Measurements from ENCODE around the gene SNU13.
A peak's percentile ranks its signal among the peaks of the same experiment; 100 is the strongest.
"Not testable (repeated sequence)": the region's sequence is repeated elsewhere in the genome, so short reads cannot be mapped to it uniquely, and the experiment has no call there.

SNU13 gene

DNA sequence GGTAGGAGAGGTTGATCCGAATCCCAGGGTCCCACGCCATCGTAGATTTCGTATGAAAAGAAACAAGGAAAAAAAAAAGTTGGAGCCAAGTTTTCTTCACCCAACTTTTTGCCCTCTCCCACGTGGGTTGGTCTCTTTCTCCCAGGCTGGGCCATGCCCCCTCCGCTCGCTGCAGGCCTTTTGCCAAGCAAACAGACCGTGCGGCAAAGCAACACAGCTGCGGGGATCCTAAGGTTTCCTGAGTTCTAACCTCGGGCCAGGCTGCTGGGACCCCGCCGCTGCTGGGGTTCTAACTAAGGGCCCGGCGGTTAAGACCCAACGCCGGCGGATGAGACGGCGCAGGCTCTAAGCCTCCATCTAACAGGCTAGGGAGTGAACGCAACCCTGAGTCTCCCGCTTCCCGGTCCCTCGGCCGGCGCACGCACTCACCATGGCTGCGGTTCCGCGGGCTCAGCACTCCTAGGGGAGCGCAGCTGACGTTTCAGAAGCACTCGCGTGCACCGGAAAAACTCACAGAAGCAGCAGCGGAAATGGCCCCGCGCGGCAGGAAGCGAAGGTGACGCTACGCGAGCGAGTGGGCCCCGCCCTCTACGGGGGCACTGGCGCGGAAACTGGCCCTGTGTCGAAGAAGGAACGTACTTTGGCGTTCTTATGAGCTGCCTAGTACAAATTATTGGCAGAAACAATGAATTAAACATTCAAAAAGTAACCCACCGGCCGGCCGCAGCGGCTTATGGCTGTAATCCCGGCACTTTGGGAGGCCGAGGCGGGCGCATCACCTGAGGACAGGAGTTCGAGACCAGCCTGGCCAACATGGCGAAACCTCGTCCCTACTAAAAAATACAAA, at the start of gene SNU13:
Gene SNU13 (minus strand): TSS at position 503 of the 847 bp plus-strand sequence. CDS start 71 bp downstream, at position 432.
- peak; percentile 94 for DNase-seq

DNA sequence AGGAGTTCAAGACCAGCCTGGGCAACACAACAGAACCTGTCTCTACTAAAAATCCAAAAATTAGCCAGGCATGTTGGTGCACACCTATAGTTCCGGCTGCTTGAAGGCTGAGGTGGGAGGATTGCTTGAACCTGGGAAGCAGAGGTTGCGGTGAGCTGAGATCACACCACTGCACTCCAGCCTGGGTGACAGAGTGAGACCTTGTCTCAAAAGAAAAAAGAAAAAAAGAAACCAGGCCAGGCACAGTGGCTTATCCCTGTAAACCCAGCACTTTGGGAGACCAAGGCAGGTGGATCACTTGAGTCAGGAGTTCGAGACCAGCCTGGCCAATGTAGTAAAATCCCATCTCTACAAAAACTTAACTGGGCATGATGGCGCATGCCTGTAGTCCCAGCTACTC, 44.6 kb upstream of the SNU13 start:
- DNase-seq: not testable (repeated sequence)

DNA sequence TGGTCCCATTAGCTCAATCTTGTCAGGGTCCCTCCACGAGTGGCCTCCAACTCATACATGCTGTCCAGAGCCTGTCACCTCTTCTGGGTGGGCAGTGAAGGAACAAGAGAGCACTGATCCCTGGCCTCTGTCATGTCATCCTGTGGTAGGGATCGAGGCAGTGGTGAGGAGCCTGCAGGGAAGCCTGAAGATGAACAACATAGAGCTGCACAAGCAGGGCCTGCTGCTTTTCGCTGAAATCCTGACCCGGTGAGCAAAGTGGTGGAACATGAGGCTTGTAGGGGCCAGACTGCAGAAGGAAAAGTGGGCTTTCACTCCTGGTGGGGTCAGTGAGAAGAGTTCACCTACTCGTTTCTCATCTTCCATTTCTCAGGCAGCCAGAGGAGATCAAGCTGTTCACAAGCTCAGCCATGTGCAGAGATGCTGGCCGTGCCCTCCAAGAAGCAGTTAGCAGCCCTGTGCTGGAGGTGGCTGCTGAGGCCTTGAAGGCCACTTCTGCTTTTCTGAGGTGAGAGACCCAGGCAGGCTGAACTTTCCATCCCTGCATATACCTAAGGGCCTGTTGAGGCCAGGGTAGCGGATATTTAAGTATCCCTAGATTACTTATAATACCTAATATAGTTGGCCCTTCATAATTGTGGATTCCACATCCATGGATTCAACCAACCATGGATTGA, 43.6 kb upstream of the SNU13 start:
- no peak for DNase-seq

DNA sequence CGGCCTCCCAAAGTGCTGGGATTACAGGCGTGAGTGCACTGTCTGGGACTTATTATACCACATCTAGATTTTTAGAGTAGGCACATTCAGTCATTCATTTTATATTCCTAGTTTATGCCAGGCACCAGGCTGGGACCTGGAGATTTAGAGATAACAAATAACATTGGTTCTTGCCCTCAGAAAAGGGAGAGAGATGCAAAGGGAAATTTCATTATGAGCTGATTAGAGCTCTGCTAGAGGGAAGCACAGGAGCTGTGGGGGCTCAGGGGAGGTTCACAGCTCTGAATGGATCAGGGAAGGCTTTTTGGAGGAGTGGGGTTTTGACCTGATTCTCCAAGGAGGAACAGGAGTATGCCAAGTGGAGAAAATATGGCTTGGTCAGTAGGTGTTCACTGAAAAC, 42.9 kb upstream of the SNU13 start:
- no peak for DNase-seq

DNA sequence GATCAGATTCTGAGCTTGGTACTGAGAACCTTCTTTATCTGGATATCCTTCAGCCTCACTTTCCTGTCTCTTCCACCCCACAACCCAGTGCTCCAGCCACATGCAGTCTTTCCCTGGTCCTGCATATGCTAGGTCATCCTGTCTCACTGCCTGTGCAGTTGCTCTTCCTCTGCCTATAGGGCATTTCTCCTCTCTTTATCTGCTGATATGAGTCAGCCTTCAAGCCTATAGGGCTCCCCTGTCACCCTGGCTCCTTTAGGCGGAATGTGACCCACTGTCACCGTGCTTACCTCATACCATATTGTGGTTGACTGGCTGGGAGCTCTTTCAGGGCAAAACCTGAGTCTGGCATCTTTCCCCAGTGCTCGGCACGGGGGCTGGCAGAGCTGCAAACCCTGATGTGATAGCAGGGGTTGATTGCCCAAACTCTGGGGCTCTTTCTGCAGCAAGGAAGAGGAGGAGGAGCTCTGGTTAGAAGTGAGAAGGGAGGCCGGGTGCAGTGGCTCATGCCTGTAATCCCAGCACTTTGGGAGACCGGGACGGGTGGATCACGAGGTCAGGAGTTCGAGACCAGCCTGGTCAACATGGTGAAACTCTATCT, 36.9 kb upstream of the SNU13 start:
- DNase-seq: no peak

DNA sequence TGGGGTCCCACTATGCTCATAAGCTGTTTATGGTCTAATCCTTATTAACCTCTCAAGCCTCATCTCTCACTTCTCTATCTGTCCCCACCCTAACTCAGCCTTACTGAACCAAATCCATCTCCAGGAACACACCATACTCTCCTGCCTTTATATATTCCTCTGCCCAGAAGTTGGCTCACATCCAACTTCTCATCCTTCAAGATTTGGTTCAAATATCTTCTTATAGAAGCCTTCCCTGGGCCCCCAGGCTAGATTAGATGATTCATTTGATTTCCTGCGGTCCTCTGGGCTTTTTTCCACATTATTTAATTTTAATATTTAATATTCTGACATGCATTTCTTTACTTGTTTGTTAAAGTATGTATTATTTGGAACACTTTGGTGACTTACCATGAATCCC, 33.8 kb upstream of the SNU13 start:
- DNase-seq: no peak

DNA sequence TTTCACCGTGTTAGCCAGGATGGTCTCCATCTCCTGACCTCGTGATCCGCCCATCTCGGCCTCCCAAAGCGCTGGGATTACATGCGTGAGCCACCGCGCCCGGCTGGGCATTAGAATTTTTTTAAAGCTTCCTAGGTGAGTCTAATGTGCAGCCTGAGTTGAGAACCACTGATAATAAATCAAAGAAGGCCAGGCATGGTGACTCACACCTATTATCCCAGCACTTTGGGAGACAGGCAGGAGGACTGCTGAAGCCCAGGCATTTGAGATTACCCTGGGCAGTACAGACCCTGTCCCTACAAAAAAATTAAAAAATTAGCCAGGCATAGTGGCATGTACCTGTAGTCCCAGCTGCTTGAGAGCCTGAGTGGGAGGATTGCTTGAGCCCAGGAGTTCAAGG, 24.3 kb upstream of the SNU13 start:
- no peak for DNase-seq

DNA sequence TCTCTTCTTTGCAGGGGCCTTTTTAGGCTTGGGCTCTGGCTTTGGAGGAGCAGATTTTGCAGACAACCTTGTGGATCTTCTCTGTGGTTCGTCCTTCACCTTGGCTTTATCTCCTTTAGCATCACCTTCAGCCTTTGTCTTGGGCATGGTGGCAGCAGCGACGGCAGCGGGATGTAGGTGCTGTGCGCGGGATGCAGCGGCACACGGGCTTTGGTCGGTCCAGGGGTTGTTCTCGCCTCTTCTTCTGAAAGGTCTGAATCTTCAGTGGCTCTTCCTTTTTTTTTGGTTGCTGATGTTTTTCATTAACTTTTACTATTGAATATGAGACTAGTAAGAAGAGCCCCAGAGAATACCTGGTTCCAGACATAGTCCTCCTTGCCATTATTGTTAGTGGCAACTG, 20.7 kb upstream of the SNU13 start:
- DNase-seq: no peak

DNA sequence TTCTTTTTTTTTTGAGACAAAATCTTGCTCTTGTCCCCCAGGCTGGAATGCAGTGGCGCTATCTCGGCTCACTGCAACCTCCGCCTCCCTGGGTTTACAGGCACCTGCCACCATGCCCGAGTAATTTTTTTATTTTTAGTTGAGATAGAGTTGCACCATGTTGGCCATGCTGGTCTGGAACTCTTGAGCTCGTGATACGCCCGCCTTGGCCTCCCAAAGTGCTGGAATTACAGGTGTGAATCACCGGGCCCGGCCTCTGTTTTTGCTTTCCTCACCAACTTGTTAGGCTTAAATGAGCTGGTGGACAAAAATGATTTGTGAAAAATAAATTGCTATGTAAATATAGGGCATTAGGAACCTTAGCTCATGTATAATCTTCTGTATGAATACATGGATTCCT, 14.1 kb upstream of the SNU13 start:
- DNase-seq: no peak

DNA sequence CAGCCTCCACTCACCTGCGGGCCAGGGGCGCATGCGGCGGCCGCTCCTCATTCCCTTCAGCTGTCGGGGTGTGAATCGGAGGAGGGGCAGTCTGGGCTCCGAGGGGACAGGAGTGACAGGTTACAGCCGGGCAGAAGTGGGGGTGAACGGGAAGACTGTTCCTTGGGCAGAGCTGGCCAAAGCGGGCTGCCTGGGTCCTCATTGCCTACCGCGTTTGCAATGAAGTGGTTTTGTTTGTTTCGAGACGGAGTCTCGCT, 11.4 kb upstream of the SNU13 start:
- DNase-seq: no peak

DNA sequence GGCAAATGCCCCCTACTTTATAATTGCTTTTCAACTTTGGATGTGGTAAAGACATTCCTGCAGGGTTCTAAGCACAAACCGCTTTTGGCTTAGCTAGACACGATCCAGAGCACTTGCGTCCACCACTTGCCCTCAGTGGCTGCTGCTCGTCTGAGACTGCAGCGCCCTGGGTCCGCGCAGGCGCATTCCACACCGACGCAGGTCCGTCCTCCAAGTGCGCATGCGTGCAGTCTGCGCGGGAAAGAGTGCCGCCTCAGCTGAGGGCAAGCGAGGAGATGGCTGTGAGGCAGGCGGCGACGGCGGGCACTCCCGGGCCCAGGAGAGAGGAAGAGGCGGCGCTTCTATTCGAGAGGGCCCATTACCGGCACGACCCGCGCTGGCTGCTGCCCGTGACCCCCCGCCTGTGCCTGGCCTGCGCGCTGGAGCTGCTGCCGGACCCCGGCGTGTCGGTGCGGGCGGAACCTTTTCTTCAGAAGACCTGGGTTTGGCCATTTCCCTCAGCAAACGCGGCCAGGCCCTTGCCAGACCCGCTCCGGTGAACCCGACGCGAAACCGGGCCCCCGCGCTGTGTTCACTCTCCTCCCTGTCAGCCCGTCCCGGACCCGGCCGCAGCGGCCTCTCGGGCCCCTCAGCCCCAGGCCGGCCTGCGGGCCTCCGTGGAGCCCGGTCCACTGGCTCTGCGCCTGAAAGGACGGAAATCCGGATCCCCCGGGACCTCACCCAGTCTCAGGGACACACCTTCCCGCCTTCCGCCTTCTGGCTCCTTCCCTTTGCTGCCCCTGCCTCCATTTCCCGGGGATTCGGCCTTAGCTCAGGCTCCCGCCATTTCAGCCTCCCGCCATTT, 10.8 kb upstream of the SNU13 start, which contains the start of gene MEI1:
Gene MEI1 (plus strand): TSS at position 240 of the 844 bp plus-strand sequence. CDS start 36 bp downstream, at position 276.
- DNase-seq: peak; percentile 93

DNA sequence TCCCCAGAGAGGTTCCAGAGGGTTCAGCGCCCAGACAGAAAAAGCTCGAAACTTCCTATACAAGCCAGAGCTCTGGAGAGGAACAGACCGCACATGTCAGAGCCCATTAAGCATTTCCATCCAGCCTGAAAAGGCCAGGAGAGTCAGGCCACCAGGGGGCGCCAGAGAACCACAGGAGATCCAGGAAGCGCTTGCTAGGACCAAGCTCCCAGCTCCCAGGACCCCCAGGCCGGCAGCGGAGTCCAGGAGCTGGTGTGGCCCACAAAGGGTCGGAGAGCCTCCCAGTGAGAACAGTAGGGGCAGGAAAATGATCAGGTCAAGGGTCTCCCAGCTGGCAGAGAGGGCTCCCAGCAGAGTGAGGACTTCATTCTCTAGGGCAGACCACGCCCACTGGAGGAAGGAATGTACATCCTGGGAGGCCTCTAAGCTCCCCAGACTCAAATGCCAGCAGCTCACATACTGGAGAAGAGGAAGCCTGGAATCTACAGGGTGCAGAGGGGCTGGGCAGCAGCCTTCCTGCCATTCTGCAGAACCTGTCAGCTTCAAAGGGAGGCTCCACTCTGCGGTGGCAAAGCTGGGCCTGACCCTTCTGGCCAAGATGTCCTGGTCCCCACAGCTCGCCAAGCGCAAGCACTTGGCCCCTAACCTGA, 8.6 kb upstream of the SNU13 start:
- peak; percentile 95 for DNase-seq

DNA sequence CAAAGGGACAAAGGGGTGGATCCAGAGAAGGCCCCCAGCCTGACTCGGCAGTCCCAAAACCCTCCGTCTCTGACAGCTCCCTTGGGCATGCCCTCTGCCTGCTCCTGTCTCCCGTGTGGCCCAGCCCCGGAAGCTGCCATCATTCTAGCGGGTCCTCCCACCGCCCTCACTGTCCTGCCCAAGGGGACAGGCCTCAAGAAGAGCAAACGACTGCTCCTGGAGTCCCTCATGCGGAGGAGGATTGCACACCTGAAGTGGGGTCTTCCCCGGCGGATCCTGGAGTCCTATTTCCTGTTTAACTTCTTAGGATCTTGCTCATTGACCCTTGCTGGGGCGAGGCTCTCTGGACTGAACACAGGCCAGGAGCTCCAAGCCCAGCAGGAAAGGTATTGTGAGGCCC, 8.0 kb upstream of the SNU13 start:
- DNase-seq: no peak

DNA sequence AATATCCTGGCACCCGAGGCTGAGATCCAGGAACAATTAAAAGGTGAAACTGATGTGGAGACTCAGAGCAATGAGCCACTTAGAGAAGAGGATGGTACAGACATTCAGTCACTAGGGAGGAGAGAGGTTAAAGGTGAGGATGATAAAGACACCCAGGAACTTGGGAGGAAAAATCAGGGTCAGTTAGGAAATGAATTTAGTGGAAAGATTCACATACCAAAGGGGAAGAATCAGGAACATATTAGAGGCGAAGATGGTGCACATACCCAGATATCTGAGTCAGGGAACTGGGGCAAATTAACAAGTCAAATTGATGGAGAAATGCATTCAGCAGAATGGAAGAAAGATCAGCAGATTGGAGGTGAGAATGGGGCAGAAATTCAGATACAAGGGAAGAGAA, 6.5 kb upstream of the SNU13 start:
- no peak for DNase-seq

DNA sequence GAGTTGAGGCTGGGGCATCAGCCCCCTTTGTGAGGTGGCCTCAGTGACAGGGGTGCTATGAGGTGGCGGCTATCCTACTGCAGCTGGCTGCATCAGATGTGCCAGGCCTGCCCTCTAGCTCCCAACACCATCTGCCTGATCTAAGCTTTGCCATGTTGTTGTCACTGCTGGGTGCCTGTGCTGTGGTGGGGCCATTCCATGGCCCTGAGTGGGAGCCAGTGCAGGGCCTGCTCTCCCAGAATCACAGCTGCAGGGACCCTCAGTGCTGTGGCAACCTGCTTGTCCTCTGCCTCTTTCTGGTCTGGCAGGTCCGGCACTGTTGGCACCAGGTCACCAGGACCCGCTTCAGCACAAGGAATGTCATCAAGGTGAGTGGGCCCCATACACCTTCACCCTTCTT, 1.8 kb upstream of the SNU13 start:
- DNase-seq: no peak

DNA sequence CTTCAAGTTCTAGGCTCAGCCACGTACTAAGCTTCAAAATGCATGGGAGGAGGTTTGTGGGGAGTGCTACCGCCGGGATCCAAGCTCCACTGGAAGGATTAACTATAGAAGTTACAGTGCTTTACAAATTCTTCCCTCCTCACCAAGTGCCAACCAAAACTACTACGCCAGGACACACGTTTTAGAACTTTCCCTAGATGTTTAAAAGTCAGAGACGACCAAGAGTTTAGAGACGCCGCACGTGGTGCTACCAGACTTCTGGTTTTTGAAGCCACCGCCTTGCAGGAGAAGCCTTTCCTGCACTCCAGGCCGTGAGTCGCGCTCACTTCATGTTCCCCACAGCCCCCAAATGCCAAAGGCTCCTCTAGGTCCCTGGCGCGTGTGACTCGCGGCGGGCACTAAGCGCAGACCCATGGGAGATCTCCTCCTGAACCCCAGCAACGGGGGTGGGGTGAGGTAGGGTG, 734 bp downstream of the SNU13 start:
- peak; percentile 24 for DNase-seq

DNA sequence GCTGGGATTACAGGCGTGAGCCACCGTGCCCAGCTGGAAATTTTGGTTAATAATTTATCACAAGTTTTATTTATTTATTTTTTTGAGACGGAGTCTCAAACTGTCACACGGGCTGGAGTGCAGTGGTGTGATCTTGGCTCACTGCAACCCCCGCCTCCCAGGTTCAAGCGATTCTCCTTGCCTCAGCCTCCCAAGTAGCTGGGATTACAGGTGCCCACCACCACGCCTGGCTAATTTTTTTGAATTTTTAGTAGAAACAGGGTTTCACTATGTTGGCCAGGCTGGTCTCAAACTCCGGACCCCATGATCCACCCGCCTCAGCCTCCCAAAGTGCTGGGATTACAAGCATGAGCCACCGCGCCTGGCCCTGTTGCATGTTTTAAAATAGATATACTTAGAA, 1.8 kb downstream of the SNU13 start:
- DNase-seq: not testable (repeated sequence)

DNA sequence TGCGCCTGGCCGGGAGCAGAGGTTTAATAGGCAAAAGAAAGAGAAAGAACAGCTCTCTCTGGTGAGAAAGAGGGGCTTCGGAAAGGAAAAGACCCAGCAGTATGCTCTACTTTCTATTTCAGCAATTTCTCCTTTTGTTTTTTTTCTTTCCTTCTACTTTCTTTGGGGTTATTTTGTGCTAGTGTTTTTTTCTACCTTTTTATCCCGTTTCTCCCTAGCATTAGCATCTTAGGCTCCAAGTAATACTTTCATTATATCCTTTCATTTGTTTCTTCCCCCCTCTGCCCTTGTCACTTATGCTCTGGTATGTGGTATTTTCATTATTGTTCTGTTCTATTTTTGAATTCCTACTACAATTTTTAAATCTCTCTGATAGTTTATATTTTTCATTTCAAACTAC, 4.5 kb downstream of the SNU13 start:
- DNase-seq: no peak

DNA sequence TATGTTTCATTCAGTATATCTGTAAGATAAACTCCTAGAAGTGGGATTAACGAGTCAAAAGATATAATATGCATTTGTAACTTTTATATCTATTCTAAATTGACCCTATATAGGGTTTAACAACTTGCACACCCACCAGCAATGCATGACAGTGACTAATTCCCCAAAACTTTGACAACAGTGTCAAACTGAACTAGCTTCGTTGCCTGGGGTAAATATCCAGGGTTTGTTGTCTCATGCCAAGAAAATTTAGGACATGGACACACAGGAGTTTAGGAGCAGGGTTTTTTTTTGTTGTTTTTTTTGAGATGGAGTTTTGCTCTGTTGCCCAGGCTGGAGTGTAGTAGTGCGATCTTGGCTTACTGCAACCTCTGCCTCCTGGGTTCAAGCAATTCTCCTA, 5.1 kb downstream of the SNU13 start:
- DNase-seq: no peak

DNA sequence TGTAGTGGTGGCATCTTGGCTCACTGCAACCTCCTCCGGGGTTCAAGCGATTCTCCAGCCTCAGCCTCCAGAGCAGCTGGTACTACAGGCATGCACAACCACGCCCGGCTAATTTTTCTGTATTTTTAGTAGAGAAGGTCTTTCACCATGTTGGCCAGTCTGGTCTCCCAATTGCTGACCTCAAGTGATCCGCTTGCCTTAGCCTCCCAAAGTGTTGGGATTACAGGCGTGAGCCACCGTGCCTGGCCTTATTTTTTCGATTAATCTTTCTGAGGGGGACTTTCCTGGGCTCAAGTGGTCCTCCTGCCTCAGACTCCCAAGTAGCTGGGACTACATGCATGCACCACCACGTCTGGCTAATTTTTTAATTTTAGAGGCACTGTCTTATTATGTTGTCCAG, 5.6 kb downstream of the SNU13 start:
- DNase-seq: no peak

DNA sequence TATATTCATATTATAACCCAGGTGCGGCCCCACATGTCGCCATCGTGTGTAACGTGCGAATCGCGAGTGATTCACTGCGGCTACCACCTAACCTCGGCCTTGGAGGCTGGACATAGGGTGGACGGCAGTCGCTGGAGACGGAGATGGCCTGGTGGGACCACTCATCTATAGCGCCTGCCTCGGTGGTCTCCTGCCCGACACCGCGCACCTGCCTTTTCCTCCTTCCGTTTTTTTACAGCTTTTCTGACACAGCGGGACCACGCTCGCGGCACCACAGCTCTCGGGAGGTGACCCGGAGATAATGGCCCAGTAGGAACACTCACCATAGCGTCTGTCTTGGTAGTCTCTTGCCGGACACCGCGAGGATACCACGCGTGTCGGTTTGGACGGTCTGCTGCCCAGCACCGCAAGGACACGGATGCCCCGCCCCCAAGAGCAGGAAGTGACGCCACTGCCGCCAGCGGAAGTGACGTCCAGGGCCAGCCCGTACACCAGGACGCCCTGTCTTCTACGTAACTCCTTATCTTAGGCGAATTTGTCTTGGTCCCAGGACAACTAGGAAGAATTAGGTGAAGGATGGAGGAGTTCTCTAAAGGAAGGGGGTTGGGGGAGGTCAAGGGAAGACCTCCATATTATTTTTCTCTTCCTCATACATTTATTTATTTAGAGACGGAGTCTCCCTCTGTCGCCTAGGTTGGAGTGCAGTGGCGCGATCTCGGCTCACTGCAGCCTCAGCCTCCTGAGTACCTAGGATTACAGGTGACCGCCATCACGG, 6.4 kb downstream of the SNU13 start:
- peak; percentile 86 for DNase-seq

DNA sequence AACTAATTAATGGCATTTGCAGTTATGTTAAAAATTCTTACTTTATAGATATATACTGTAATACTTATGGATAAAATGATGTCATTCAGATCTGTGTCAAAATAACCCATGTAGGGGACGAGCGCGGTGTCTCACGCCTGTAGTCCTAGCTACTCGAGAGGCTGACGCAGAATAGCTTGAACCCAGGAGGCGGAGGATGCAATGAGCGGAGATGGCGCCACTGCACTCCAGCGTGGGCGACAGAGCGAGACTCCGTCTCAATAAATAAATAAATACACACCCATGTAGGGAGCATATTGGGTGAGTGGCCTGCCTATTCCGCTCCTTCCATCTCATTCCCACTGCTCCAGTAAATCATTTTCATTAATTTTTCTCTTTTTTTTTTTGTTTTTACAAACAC, 7.1 kb downstream of the SNU13 start:
- DNase-seq: peak; percentile 28

All from stimulated activated CD4-positive, alpha-beta T cell treated with anti-CD3 and anti-CD28 coated beads, Interleukin-4, amount 100 ng/mL, for 24 hours (primary cell).